CD14-positive monocyte (primary cell): ENCODE results near the gene CALD1. TPM values are rescaled to one million over a fixed set of nuclear protein-coding genes. Genes with fewer than 3 reads are reported as not detected.

ENCODE experiments used
- DNase-seq, 3 donors: peaks; one replicate each; pipeline ENCODE4 v3.0.0-alpha.2; 2011 to 2022
- H2AFZ ChIP-seq: 2 replicates; pipeline ENCODE4 v1.6.0; 2012; ENCODE audit warnings: mild to moderate bottlenecking, low read depth, low read length, inconsistent platforms; ENCODE audit not compliant: insufficient read depth, poor library complexity, severe bottlenecking
- H3K27ac ChIP-seq, 2 donors: 1 replicate in 1 of 2; 2 replicates in 1 of 2; pipeline ENCODE4 v1.5.1; 2012 to 2013; ENCODE audit warnings: low read length in 2 of 2, control low read depth in 1 of 2, inconsistent platforms in 1 of 2, low read depth in 1 of 2, mild to moderate bottlenecking in 1 of 2
- H3K27me3 ChIP-seq, 2 donors: one replicate each; pipeline versions ENCODE4 v1.6.0 to v1.6.1; 2011 to 2013; ENCODE audit warnings: low read length in 2 of 2; ENCODE audit not compliant: control insufficient read depth in 2 of 2, insufficient read depth in 2 of 2
- H3K36me3 ChIP-seq, 2 donors: replicated peaks in 1 of 2; 1 replicate in 1 of 2; 2 replicates in 1 of 2; pipeline versions ENCODE4 v1.5.1 to v1.6.1; 2012 to 2013; ENCODE audit warnings: low read length in 2 of 2, control low read depth in 1 of 2, inconsistent platforms in 1 of 2, mild to moderate bottlenecking in 1 of 2; ENCODE audit not compliant: insufficient read depth in 2 of 2, control insufficient read depth in 1 of 2
- H3K4me1 ChIP-seq, 2 donors: 1 replicate in 1 of 2; 2 replicates in 1 of 2; pipeline versions ENCODE4 v1.5.1 to v1.6.1; 2012 to 2013; ENCODE audit warnings: low read length in 2 of 2, control low read depth in 1 of 2, inconsistent platforms in 1 of 2, mild to moderate bottlenecking in 1 of 2, moderate library complexity in 1 of 2; ENCODE audit not compliant: insufficient read depth in 2 of 2, control insufficient read depth in 1 of 2
- H3K4me2 ChIP-seq: replicated peaks from 2 replicates; pipeline ENCODE3; 2012; ENCODE audit warnings: low read length, moderate library complexity, mild to moderate bottlenecking; ENCODE audit not compliant: poor library complexity, severe bottlenecking; ENCODE audit errors: extremely low read depth
- H3K4me3 ChIP-seq, 3 experiments: fragments of 200-600 bp in 1 of 3; sonication (generic) in 1 of 3; replicated peaks in 1 of 3; 1 replicate in 2 of 3; 2 replicates in 1 of 3; pipeline ENCODE4 v1.5.1; 2011 to 2013; ENCODE audit warnings: low read length in 3 of 3, mild to moderate bottlenecking in 3 of 3, control low read depth in 2 of 3, low read depth in 2 of 3, inconsistent platforms in 1 of 3, moderate library complexity in 1 of 3
- H3K79me2 ChIP-seq: 2 replicates; pipeline ENCODE4 v1.6.0; 2012; ENCODE audit warnings: mild to moderate bottlenecking, control low read depth, inconsistent platforms, low read length, moderate library complexity; ENCODE audit not compliant: insufficient read depth
- H3K9ac ChIP-seq: 2 replicates; pipeline ENCODE4 v1.6.0; 2017; ENCODE audit warnings: low read length, mild to moderate bottlenecking; ENCODE audit not compliant: insufficient read depth, poor library complexity, severe bottlenecking
- H3K9me3 ChIP-seq, 2 donors: replicated peaks in 1 of 2; 1 replicate in 1 of 2; 2 replicates in 1 of 2; pipeline versions ENCODE4 v1.5.1 to v1.6.1; 2012 to 2013; ENCODE audit warnings: low read length in 2 of 2, control low read depth in 1 of 2; ENCODE audit not compliant: control insufficient read depth in 1 of 2, insufficient read depth in 1 of 2
- H4K20me1 ChIP-seq: 2 replicates; pipeline ENCODE4 v1.6.0; 2012; ENCODE audit warnings: mild to moderate bottlenecking, low read length, control low read depth, moderate library complexity; ENCODE audit not compliant: insufficient read depth
- H3K27ac Mint-ChIP-seq, 7 donors: one replicate each; pipeline ENCODE4 v1.8.0; 2020; ENCODE audit warnings: mild to moderate bottlenecking in 7 of 7, mixed read lengths in 7 of 7, moderate library complexity in 6 of 7, inconsistent platforms in 2 of 7
- H3K27me3 Mint-ChIP-seq, 3 donors: one replicate each; pipeline ENCODE4 v1.8.0; 2021 to 2022; ENCODE audit warnings: low read depth in 3 of 3, mild to moderate bottlenecking in 3 of 3, mixed read lengths in 3 of 3, moderate library complexity in 3 of 3, inconsistent platforms in 1 of 3
- H3K36me3 Mint-ChIP-seq, 2 donors: one replicate each; pipeline ENCODE4 v1.8.0; 2020; ENCODE audit warnings: mixed read lengths in 2 of 2, inconsistent platforms in 1 of 2, mild to moderate bottlenecking in 1 of 2
- H3K4me1 Mint-ChIP-seq: one replicate; pipeline ENCODE4 v1.8.0; 2020; ENCODE audit warnings: mild to moderate bottlenecking, mixed read lengths
- H3K4me3 Mint-ChIP-seq, 2 donors: one replicate each; pipeline ENCODE4 v1.8.0; 2020; ENCODE audit warnings: mild to moderate bottlenecking in 2 of 2, mixed read lengths in 2 of 2, moderate library complexity in 1 of 2
- H3K9me3 Mint-ChIP-seq, 7 donors: one replicate each; pipeline ENCODE4 v1.8.0; 2020 to 2022; ENCODE audit warnings: mixed read lengths in 7 of 7, mild to moderate bottlenecking in 6 of 7, moderate library complexity in 6 of 7, inconsistent platforms in 2 of 7
- CTCF ChIP-seq: fragments of 200-600 bp; IDR thresholded peaks from one replicate; pipeline ENCODE4 v1.8.0; 2022; ENCODE audit warnings: antibody characterized with exemption, mild to moderate bottlenecking
- WGBS: methylation state at CpG from one replicate; pipeline ENCODE4 v1.1.5; 2013; ENCODE audit warnings: missing lambda C conversion rate; ENCODE audit not compliant: insufficient coverage; 5-methylcytosine and 5-hydroxymethylcytosine counted together
- intact Hi-C, 2 donors: fragments of 100-400 bp; cut with micrococcal nuclease; formaldehyde crosslinking; loops; one replicate each; pipeline versions ENCODE4 v1.15.0 to v1.15.1; 2023
- polyA plus RNA-seq, 3 donors: library from polyadenylated mRNA; depleted of rRNA in 1 of 3; unstranded in 2 of 3; stranded (reverse) in 1 of 3; fragments of 300-500 nt in 2 of 3; fragments of >200 nt in 1 of 3; fragmentation: Illumina TruSeq in 2 of 3; gene quantifications; 1 replicate in 2 of 3; 2 replicates in 1 of 3; pipeline ENCODE4 v1.2.3, GENCODE V29; 2012 to 2021

CALD1 gene
- polyA plus RNA-seq, 3 donors = 0.18 TPM; not detected in 2

GRCh38 chr7:134865001-134865845 is 85.8 kb downstream of the CALD1 start:
- no peaks in the 10 kb centered on the region for H3K79me2 ChIP-seq
- intact Hi-C loops = no loop called here
- Mint-ChIP-seq H3K4me3 (peak overlapping the region in 1 of 2 donors; percentile 21), H3K36me3 (no peaks in the 10 kb centered on the region), H3K4me1 (peaks cover 2% of the 10 kb centered on the region), H3K27me3 (peaks cover 0 to 4% (median 2%) of the 10 kb centered on the region in 3 donors), H3K27ac (no peak overlapping the region), H3K9me3 (no peaks in the 10 kb centered on the region)
- no peaks in the 10 kb centered on the region for H3K4me1 ChIP-seq
- no peak overlapping the region for H3K4me2 ChIP-seq
- H4K20me1 ChIP-seq = no peaks in the 10 kb centered on the region
- no peak overlapping the region for H3K4me3 ChIP-seq
- no peak overlapping the region for H3K9ac ChIP-seq
- TF ChIP-seq CTCF = no peak
- no peaks in the 10 kb centered on the region for H3K9me3 ChIP-seq
- H3K27me3 ChIP-seq = no peaks in the 10 kb centered on the region
- H2AFZ ChIP-seq = no peak overlapping the region
- no peaks in the 10 kb centered on the region for H3K36me3 ChIP-seq
- H3K27ac ChIP-seq = no peak overlapping the region
- peak in 2 of 3 donors; percentile 4 to 8 for DNase-seq
- WGBS = 57% methylated on average over 1 of the region's 9 CpGs

GRCh38 chr7:134866617-134867016 is 87.2 kb downstream of the CALD1 start:
- Mint-ChIP-seq H3K9me3 (no peaks in the 10 kb centered on the region), H3K36me3 (no peaks in the 10 kb centered on the region), H3K27me3 (peaks cover 1 to 4% (median 2%) of the 10 kb centered on the region in 3 donors), H3K4me1 (peaks cover 2% of the 10 kb centered on the region), H3K4me3 (no peak overlapping the region), H3K27ac (no peak overlapping the region)
- H3K79me2 ChIP-seq = no peaks in the 10 kb centered on the region
- no peaks in the 10 kb centered on the region for H3K27me3 ChIP-seq
- no peaks in the 10 kb centered on the region for H4K20me1 ChIP-seq
- no peak for DNase-seq
- no peak overlapping the region for H3K9ac ChIP-seq
- H3K9me3 ChIP-seq = no peaks in the 10 kb centered on the region
- no peak for TF ChIP-seq CTCF
- 100% methylated on average over 2 of the region's 8 CpGs for WGBS
- H3K4me2 ChIP-seq = no peak overlapping the region
- intact Hi-C loops = no loop called here
- H3K4me3 ChIP-seq = no peak overlapping the region
- no peaks in the 10 kb centered on the region for H3K4me1 ChIP-seq
- no peaks in the 10 kb centered on the region for H3K36me3 ChIP-seq
- H3K27ac ChIP-seq = no peak overlapping the region
- no peak overlapping the region for H2AFZ ChIP-seq
